ENCODE results near the gene GPR18. TPM values are rescaled to one million over a fixed set of nuclear protein-coding genes. Genes with fewer than 3 reads are reported as not detected.

The GPR18 gene
- polyA plus RNA-seq = not detected in 3 replicates
- not detected for polyA plus RNA-seq (2011; ENCODE audit: low read depth)
- polyA plus RNA-seq (2011; cell fraction: cytosol; rRNA removed) = not detected in 2 replicates
- polyA plus RNA-seq (2011; cell fraction: nucleus; rRNA removed) = not detected in 2 replicates
- polyA plus RNA-seq (2012; ENCODE audit: low replicate concordance) = 0.68 TPM in 1 of 2 replicates, not detected in the other
- not detected in 3 replicates for polyA minus RNA-seq
- not detected for polyA minus RNA-seq (2011; cell fraction: cytosol; rRNA and poly(A)+ RNA removed)
- not detected in 2 replicates for polyA minus RNA-seq (2011; cell fraction: nucleus; rRNA and poly(A)+ RNA removed)

DNA sequence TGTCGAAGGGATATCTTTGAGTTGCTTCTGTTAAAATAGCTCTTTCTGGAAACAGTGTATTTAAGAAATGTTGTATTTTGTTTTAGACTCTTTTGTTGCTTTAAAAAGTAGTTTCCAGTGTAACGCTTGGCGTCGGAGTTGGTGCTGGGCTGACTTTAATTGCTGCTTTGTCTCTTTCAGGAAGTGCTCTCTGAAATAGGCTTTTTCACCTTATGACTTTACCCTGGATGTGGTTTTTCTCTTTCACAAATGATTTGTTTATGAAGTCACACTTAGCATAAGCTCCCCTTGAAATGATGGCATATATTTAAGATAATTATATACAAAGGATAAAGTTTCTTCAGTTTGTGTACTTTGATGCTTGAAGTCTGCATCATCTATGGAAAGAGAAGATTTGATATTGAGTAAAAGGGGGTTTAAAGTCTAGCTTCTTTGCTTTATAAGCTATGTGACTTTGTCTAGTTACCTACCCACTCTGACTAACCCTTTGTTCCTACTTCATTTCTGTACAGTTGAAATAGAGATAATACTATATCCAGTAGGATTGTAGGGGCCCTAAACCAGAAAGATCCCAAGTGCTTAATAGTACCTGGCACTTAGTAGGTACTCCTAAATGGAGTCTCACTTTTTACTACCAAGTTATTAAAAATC, at the start of gene GPR18:
Gene GPR18 (minus strand): TSS at position 170 of the 651 bp plus-strand sequence. CDS start 2,507 bp downstream, outside the sequence.
- no peak within 1 kb of the TSS for H3K4me3 ChIP-seq (ENCODE audit: control insufficient read depth in 2 of 3, extremely low read depth in 1 of 3, insufficient read depth in 2 of 3, low read depth in 1 of 3, low read length in 3 of 3)

GRCh38 chr13:99307648-99308339, 49.6 kb upstream of the GPR18 start:
- Histone ChIP-seq H4K20me1 (ENCODE audit: control insufficient read depth, extremely low read depth, insufficient read depth, low read length) (no peaks in the 10 kb centered on the region), H3K4me3 (ENCODE audit: control insufficient read depth in 2 of 3, extremely low read depth in 1 of 3, insufficient read depth in 2 of 3, low read depth in 1 of 3, low read length in 3 of 3) (no peak overlapping the region), H3K27ac (ENCODE audit: control insufficient read depth, insufficient read depth, low read length) (peak overlapping the region; percentile 51), H3K79me2 (ENCODE audit: control insufficient read depth, insufficient read depth, low read length) (peaks cover 2% of the 10 kb centered on the region), H3K36me3 (ENCODE audit: control insufficient read depth in 2 of 2, extremely low read depth in 1 of 2, insufficient read depth in 2 of 2, low read length in 2 of 2) (no peaks in the 10 kb centered on the region), H3K9me3 (ENCODE audit: control insufficient read depth, low read depth, low read length) (no peaks in the 10 kb centered on the region), H2AFZ (ENCODE audit: control insufficient read depth, low read length) (no peak overlapping the region), H3K4me2 (ENCODE audit: control insufficient read depth, extremely low read depth, insufficient read depth, low read depth, low read length) (no peak overlapping the region), H3K27me3 (ENCODE audit: control insufficient read depth, extremely low read depth, insufficient read depth, low read length) (no peaks in the 10 kb centered on the region), H3K9me1 (ENCODE audit: control insufficient read depth, extremely low read depth, insufficient read depth, low read length) (no peaks in the 10 kb centered on the region), H3K9ac (ENCODE audit: control insufficient read depth, extremely low read depth, insufficient read depth, low read length) (no peak overlapping the region), H3K4me1 (ENCODE audit: control insufficient read depth, extremely low read depth, insufficient read depth, low read length) (peaks cover 7% of the 10 kb centered on the region)
- no peak for DNase-seq (ENCODE audit: low read depth, low spot score)
- dilution Hi-C loops (cut with MboI; ENCODE audit: extremely low pct_ligation_motif_present, low sequenced_read_pairs) = no loop called here
- TF ChIP-seq EZH2 (IDR thresholded peaks at IDR 0.05; ENCODE audit: low read length) (no peak), CTCF (optimal IDR thresholded peaks at IDR 0.05 in 1 of 3, IDR thresholded peaks at IDR 0.05 in 1 of 3, conservative IDR thresholded peaks at IDR 0.05 in 1 of 3; ENCODE audit: extremely low read depth in 1 of 3, insufficient read depth in 2 of 3, low read length in 3 of 3) (no peak)
- FAIRE-seq = peak; percentile 71

More for the DNA sequence above, at the start of gene GPR18:
- no peak within 1 kb of the TSS for H2AFZ ChIP-seq (ENCODE audit: control insufficient read depth, low read length)
- TF ChIP-seq CTCF (optimal IDR thresholded peaks at IDR 0.05 in 1 of 3, IDR thresholded peaks at IDR 0.05 in 1 of 3, conservative IDR thresholded peaks at IDR 0.05 in 1 of 3; ENCODE audit: extremely low read depth in 1 of 3, insufficient read depth in 2 of 3, low read length in 3 of 3) = no peak
- H3K36me3 ChIP-seq (ENCODE audit: control insufficient read depth in 2 of 2, extremely low read depth in 1 of 2, insufficient read depth in 2 of 2, low read length in 2 of 2) = peaks cover 0 to 7% of the 10 kb centered on the region in 2 experiments
- H3K79me2 ChIP-seq (ENCODE audit: control insufficient read depth, insufficient read depth, low read length) = no peaks in the 10 kb centered on the region
- no peaks in the 10 kb centered on the region for H3K27me3 ChIP-seq (ENCODE audit: control insufficient read depth, extremely low read depth, insufficient read depth, low read length)
- no peaks in the 10 kb centered on the region for H4K20me1 ChIP-seq (ENCODE audit: control insufficient read depth, extremely low read depth, insufficient read depth, low read length)
- no peak within 1 kb of the TSS for H3K27ac ChIP-seq (ENCODE audit: control insufficient read depth, insufficient read depth, low read length)
- H3K9me3 ChIP-seq (ENCODE audit: control insufficient read depth, low read depth, low read length) = no peaks in the 10 kb centered on the region
- no peaks in the 10 kb centered on the region for H3K4me1 ChIP-seq (ENCODE audit: control insufficient read depth, extremely low read depth, insufficient read depth, low read length)
- dilution Hi-C loops (cut with MboI; ENCODE audit: extremely low pct_ligation_motif_present, low sequenced_read_pairs) = no loop called here
- no peaks in the 10 kb centered on the region for H3K9me1 ChIP-seq (ENCODE audit: control insufficient read depth, extremely low read depth, insufficient read depth, low read length)
- DNase-seq (ENCODE audit: low read depth, low spot score) (no peak), FAIRE-seq (no peak)
- no peak within 1 kb of the TSS for H3K4me2 ChIP-seq (ENCODE audit: control insufficient read depth, extremely low read depth, insufficient read depth, low read depth, low read length)
- no peak within 1 kb of the TSS for H3K9ac ChIP-seq (ENCODE audit: control insufficient read depth, extremely low read depth, insufficient read depth, low read length)

Data from keratinocyte (primary cell).